Measurements from ENCODE around the gene NPBWR2.

Gene NPBWR2

GRCh38 chr20:64095455-64095854 lies 11.9 kb downstream of the NPBWR2 start:
- Histone ChIP-seq H3K36me3 (ENCODE audit: control insufficient read depth, insufficient read depth, low read length) (no peaks in the 10 kb centered on the region), H3K79me2 (ENCODE audit: control insufficient read depth, insufficient read depth, low read length) (no peaks in the 10 kb centered on the region), H3K4ac (ENCODE audit: low read depth, low read length) (no peak overlapping the region), H3K79me1 (ENCODE audit: low read length) (no peaks in the 10 kb centered on the region), H2AK5ac (ENCODE audit: low read length) (no peak overlapping the region), H3K56ac (ENCODE audit: low read length) (no peak overlapping the region), H3K27ac (ENCODE audit: low read depth, low read length) (no peak overlapping the region), H3K4me2 (ENCODE audit: low read length) (no peak overlapping the region), H3K4me3 (ENCODE audit: low read length) (no peak overlapping the region), H4K5ac (ENCODE audit: low read length) (no peak overlapping the region), H3K9ac (ENCODE audit: low read length) (no peak overlapping the region), H3K23ac (ENCODE audit: low read length) (no peak overlapping the region), H3K18ac (ENCODE audit: low read length) (no peak overlapping the region), H4K8ac (ENCODE audit: low read depth, low read length) (no peak overlapping the region), H3K27me3 (ENCODE audit: insufficient read depth, low read length, poor library complexity) (no peaks in the 10 kb centered on the region), H2BK120ac (ENCODE audit: low read depth, low read length) (no peak overlapping the region), H2BK15ac (replicated peaks; ENCODE audit: low read depth) (no peak overlapping the region), H2BK5ac (ENCODE audit: low read length) (no peak overlapping the region), H3K4me1 (ENCODE audit: control insufficient read depth, low read depth, low read length) (no peaks in the 10 kb centered on the region)
- DNase-seq: no peak
- WGBS (ENCODE audit: extremely low coverage, insufficient coverage, low lambda C conversion rate): no CpG with 5 or more reads among the region's 4 CpGs

GRCh38 chr20:64093013-64093503 lies 14.3 kb downstream of the NPBWR2 start:
- no CpG with 5 or more reads among the region's 9 CpGs for whole genome bisulfite sequencing (ENCODE audit: extremely low coverage, insufficient coverage, low lambda C conversion rate)
- Histone ChIP-seq H2BK120ac (ENCODE audit: low read depth, low read length) (no peak overlapping the region), H2BK5ac (ENCODE audit: low read length) (no peak overlapping the region), H3K9ac (ENCODE audit: low read length) (no peak overlapping the region), H3K56ac (ENCODE audit: low read length) (no peak overlapping the region), H3K27ac (ENCODE audit: low read depth, low read length) (no peak overlapping the region), H3K27me3 (ENCODE audit: insufficient read depth, low read length, poor library complexity) (no peaks in the 10 kb centered on the region), H2AK5ac (ENCODE audit: low read length) (no peak overlapping the region), H3K23ac (ENCODE audit: low read length) (no peak overlapping the region), H3K4me3 (ENCODE audit: low read length) (no peak overlapping the region), H2BK15ac (replicated peaks; ENCODE audit: low read depth) (no peak overlapping the region), H3K79me2 (ENCODE audit: control insufficient read depth, insufficient read depth, low read length) (no peaks in the 10 kb centered on the region), H4K8ac (ENCODE audit: low read depth, low read length) (no peak overlapping the region), H3K4me2 (ENCODE audit: low read length) (no peak overlapping the region), H3K4ac (ENCODE audit: low read depth, low read length) (no peak overlapping the region), H3K18ac (ENCODE audit: low read length) (no peak overlapping the region), H3K4me1 (ENCODE audit: control insufficient read depth, low read depth, low read length) (no peaks in the 10 kb centered on the region), H3K36me3 (ENCODE audit: control insufficient read depth, insufficient read depth, low read length) (no peaks in the 10 kb centered on the region), H3K79me1 (ENCODE audit: low read length) (no peaks in the 10 kb centered on the region), H4K5ac (ENCODE audit: low read length) (no peak overlapping the region)
- peak; percentile 33 for DNase-seq

GRCh38 chr20:64092258-64093012 lies 14.9 kb downstream of the NPBWR2 start:
- Histone ChIP-seq H3K27ac (ENCODE audit: low read depth, low read length) (no peak overlapping the region), H3K27me3 (ENCODE audit: insufficient read depth, low read length, poor library complexity) (no peaks in the 10 kb centered on the region), H4K5ac (ENCODE audit: low read length) (no peak overlapping the region), H2BK5ac (ENCODE audit: low read length) (no peak overlapping the region), H3K4me2 (ENCODE audit: low read length) (no peak overlapping the region), H4K8ac (ENCODE audit: low read depth, low read length) (no peak overlapping the region), H3K4ac (ENCODE audit: low read depth, low read length) (no peak overlapping the region), H3K79me1 (ENCODE audit: low read length) (no peaks in the 10 kb centered on the region), H3K4me1 (ENCODE audit: control insufficient read depth, low read depth, low read length) (no peaks in the 10 kb centered on the region), H3K4me3 (ENCODE audit: low read length) (no peak overlapping the region), H2AK5ac (ENCODE audit: low read length) (no peak overlapping the region), H3K18ac (ENCODE audit: low read length) (no peak overlapping the region), H3K23ac (ENCODE audit: low read length) (peak overlapping the region; percentile 66), H2BK120ac (ENCODE audit: low read depth, low read length) (no peak overlapping the region), H2BK15ac (replicated peaks; ENCODE audit: low read depth) (no peak overlapping the region), H3K9ac (ENCODE audit: low read length) (no peak overlapping the region), H3K79me2 (ENCODE audit: control insufficient read depth, insufficient read depth, low read length) (no peaks in the 10 kb centered on the region), H3K56ac (ENCODE audit: low read length) (no peak overlapping the region), H3K36me3 (ENCODE audit: control insufficient read depth, insufficient read depth, low read length) (no peaks in the 10 kb centered on the region)
- no peak for DNase-seq
- no CpG with 5 or more reads among the region's 27 CpGs for WGBS (ENCODE audit: extremely low coverage, insufficient coverage, low lambda C conversion rate)

GRCh38 chr20:64091770-64092169 lies 15.6 kb downstream of the NPBWR2 start:
- no peaks in the 10 kb centered on the region for H3K4me1 ChIP-seq (ENCODE audit: control insufficient read depth, low read depth, low read length)
- H3K27me3 ChIP-seq (ENCODE audit: insufficient read depth, low read length, poor library complexity): no peaks in the 10 kb centered on the region
- H3K4me3 ChIP-seq (ENCODE audit: low read length): no peak overlapping the region
- no peak overlapping the region for H3K18ac ChIP-seq (ENCODE audit: low read length)
- H2BK5ac ChIP-seq (ENCODE audit: low read length): no peak overlapping the region
- WGBS (ENCODE audit: extremely low coverage, insufficient coverage, low lambda C conversion rate): no CpG with 5 or more reads among the region's 16 CpGs
- H3K4ac ChIP-seq (ENCODE audit: low read depth, low read length): no peak overlapping the region
- no peaks in the 10 kb centered on the region for H3K79me2 ChIP-seq (ENCODE audit: control insufficient read depth, insufficient read depth, low read length)
- no peaks in the 10 kb centered on the region for H3K79me1 ChIP-seq (ENCODE audit: low read length)
- no peak overlapping the region for H3K56ac ChIP-seq (ENCODE audit: low read length)
- H4K8ac ChIP-seq (ENCODE audit: low read depth, low read length): no peak overlapping the region
- H2BK120ac ChIP-seq (ENCODE audit: low read depth, low read length): no peak overlapping the region
- H3K9ac ChIP-seq (ENCODE audit: low read length): no peak overlapping the region
- no peak overlapping the region for H2BK15ac ChIP-seq (replicated peaks; ENCODE audit: low read depth)
- H3K4me2 ChIP-seq (ENCODE audit: low read length): no peak overlapping the region
- DNase-seq: no peak
- no peak overlapping the region for H4K5ac ChIP-seq (ENCODE audit: low read length)
- H2AK5ac ChIP-seq (ENCODE audit: low read length): no peak overlapping the region
- no peak overlapping the region for H3K23ac ChIP-seq (ENCODE audit: low read length)
- H3K36me3 ChIP-seq (ENCODE audit: control insufficient read depth, insufficient read depth, low read length): no peaks in the 10 kb centered on the region
- no peak overlapping the region for H3K27ac ChIP-seq (ENCODE audit: low read depth, low read length)

- no peak overlapping the region for H3K27ac ChIP-seq (ENCODE audit: low read depth, low read length)
- no peak overlapping the region for H4K8ac ChIP-seq (ENCODE audit: low read depth, low read length)
- WGBS (ENCODE audit: extremely low coverage, insufficient coverage, low lambda C conversion rate): no CpG with 5 or more reads among the region's 19 CpGs
- DNase-seq: no peak
- H2BK15ac ChIP-seq (replicated peaks; ENCODE audit: low read depth): no peak overlapping the region
- no peaks in the 10 kb centered on the region for H3K27me3 ChIP-seq (ENCODE audit: insufficient read depth, low read length, poor library complexity)
- no peaks in the 10 kb centered on the region for H3K36me3 ChIP-seq (ENCODE audit: control insufficient read depth, insufficient read depth, low read length)
- H3K4ac ChIP-seq (ENCODE audit: low read depth, low read length): no peak overlapping the region
- no peak overlapping the region for H3K18ac ChIP-seq (ENCODE audit: low read length)
- no peak overlapping the region for H3K9ac ChIP-seq (ENCODE audit: low read length)
- no peak overlapping the region for H3K56ac ChIP-seq (ENCODE audit: low read length)
- no peaks in the 10 kb centered on the region for H3K79me1 ChIP-seq (ENCODE audit: low read length)
- H3K4me2 ChIP-seq (ENCODE audit: low read length): no peak overlapping the region
- H3K23ac ChIP-seq (ENCODE audit: low read length): no peak overlapping the region
- H4K5ac ChIP-seq (ENCODE audit: low read length): no peak overlapping the region
- H2BK5ac ChIP-seq (ENCODE audit: low read length): no peak overlapping the region
- H3K4me1 ChIP-seq (ENCODE audit: control insufficient read depth, low read depth, low read length): no peaks in the 10 kb centered on the region
- H3K79me2 ChIP-seq (ENCODE audit: control insufficient read depth, insufficient read depth, low read length): no peaks in the 10 kb centered on the region
- no peak overlapping the region for H2AK5ac ChIP-seq (ENCODE audit: low read length)
- no peak overlapping the region for H2BK120ac ChIP-seq (ENCODE audit: low read depth, low read length)
- H3K4me3 ChIP-seq (ENCODE audit: low read length): no peak overlapping the region
Observed at GRCh38 chr20:64091340-64091739, 16.0 kb downstream of the NPBWR2 start.

GRCh38 chr20:64090165-64090564 lies 17.2 kb downstream of the NPBWR2 start:
- no peak overlapping the region for H3K27ac ChIP-seq (ENCODE audit: low read depth, low read length)
- H3K4me3 ChIP-seq (ENCODE audit: low read length): no peak overlapping the region
- no peak overlapping the region for H2BK120ac ChIP-seq (ENCODE audit: low read depth, low read length)
- H3K4me1 ChIP-seq (ENCODE audit: control insufficient read depth, low read depth, low read length): no peaks in the 10 kb centered on the region
- no peak overlapping the region for H3K9ac ChIP-seq (ENCODE audit: low read length)
- no peak overlapping the region for H4K5ac ChIP-seq (ENCODE audit: low read length)
- H2AK5ac ChIP-seq (ENCODE audit: low read length): no peak overlapping the region
- H3K4ac ChIP-seq (ENCODE audit: low read depth, low read length): no peak overlapping the region
- H2BK15ac ChIP-seq (replicated peaks; ENCODE audit: low read depth): no peak overlapping the region
- H3K27me3 ChIP-seq (ENCODE audit: insufficient read depth, low read length, poor library complexity): peaks cover 4% of the 10 kb centered on the region
- no peak overlapping the region for H3K23ac ChIP-seq (ENCODE audit: low read length)
- no peaks in the 10 kb centered on the region for H3K79me1 ChIP-seq (ENCODE audit: low read length)
- H3K79me2 ChIP-seq (ENCODE audit: control insufficient read depth, insufficient read depth, low read length): no peaks in the 10 kb centered on the region
- no peak overlapping the region for H3K4me2 ChIP-seq (ENCODE audit: low read length)
- WGBS (ENCODE audit: extremely low coverage, insufficient coverage, low lambda C conversion rate): no CpG with 5 or more reads among the region's 10 CpGs
- no peaks in the 10 kb centered on the region for H3K36me3 ChIP-seq (ENCODE audit: control insufficient read depth, insufficient read depth, low read length)
- no peak overlapping the region for H4K8ac ChIP-seq (ENCODE audit: low read depth, low read length)
- no peak overlapping the region for H3K18ac ChIP-seq (ENCODE audit: low read length)
- H3K56ac ChIP-seq (ENCODE audit: low read length): no peak overlapping the region
- H2BK5ac ChIP-seq (ENCODE audit: low read length): no peak overlapping the region
- peak; percentile 54 for DNase-seq
